Cardiac septum (tissue), 1 donor: ENCODE data around the gene BSN. TPM values are rescaled to one million over a fixed set of nuclear protein-coding genes. Genes with fewer than 3 reads are reported as not detected.
A peak's percentile ranks its signal among the peaks of the same experiment; 100 is the strongest.

ENCODE experiments used
- DNase-seq: peaks from one replicate; pipeline ENCODE4 v3.0.0-alpha.2; 2020; ENCODE audit warnings: low spot score
- intact Hi-C: fragments of 100-400 bp; cut with DNase I; formaldehyde crosslinking; loops from one replicate; pipeline ENCODE4 v1.14.0; 2022
- long read RNA-seq: library from polyadenylated mRNA; unstranded; transcript quantifications from one replicate; pipeline ENCODE4 v2.0.0, GENCODE V29; 2021
- total RNA-seq: library from RNA; stranded (reverse); fragmentation: NEBNext Ultra II Directional; extraction: Animal tissue kit (Norgen Biotek cat#: 25700); gene quantifications from one replicate; pipeline ENCODE4 v1.2.1, GENCODE V29; 2021
- donor health status: DM: no; HTN: no; CAD: no.

Gene BSN
- total RNA-seq = 1.00 TPM
- long read RNA-seq, partial matches to known transcripts = 1 of 3 reads
- long read RNA-seq, other reads (novel, unspliced or antisense) = 2 of 3 reads

- DNase-seq = peak; percentile 94
- intact Hi-C loops = no loop called here
Observed at GRCh38 chr3:49553692-49554632, at the start of gene BSN. TSS of gene BSN (plus strand) at chr3:49554477. CDS start at chr3:49554603, 126 bp downstream.

- intact Hi-C loops = no loop called here
Observed at GRCh38 chr3:49506906-49507305, 47.4 kb upstream of the BSN start.

GRCh38 chr3:49509028-49509561 lies 45.2 kb upstream of the BSN start:
- intact Hi-C loops = no loop called here
- no peak for DNase-seq

More at GRCh38 chr3:49506906-49507305, 47.4 kb upstream of the BSN start:
- no peak for DNase-seq

GRCh38 chr3:49511639-49512038 lies 42.6 kb upstream of the BSN start:
- no peak for DNase-seq
- intact Hi-C loops = no loop called here

GRCh38 chr3:49512781-49513355 lies 41.4 kb upstream of the BSN start:
- DNase-seq = no peak

GRCh38 chr3:49513494-49514124 lies 40.7 kb upstream of the BSN start:
- intact Hi-C loops = no loop called here

More at GRCh38 chr3:49512781-49513355, 41.4 kb upstream of the BSN start:
- intact Hi-C loops = no loop called here

GRCh38 chr3:49518016-49518415 lies 36.3 kb upstream of the BSN start:
- DNase-seq = no peak
- intact Hi-C loops = no loop called here

More at GRCh38 chr3:49513494-49514124, 40.7 kb upstream of the BSN start:
- DNase-seq = no peak

GRCh38 chr3:49518441-49518840 lies 35.8 kb upstream of the BSN start:
- no peak for DNase-seq
- intact Hi-C loops = no loop called here

GRCh38 chr3:49519296-49519695 lies 35.0 kb upstream of the BSN start:
- DNase-seq = no peak
- intact Hi-C loops = no loop called here

- DNase-seq = no peak
- intact Hi-C loops = no loop called here
Observed at GRCh38 chr3:49519916-49520385, 34.3 kb upstream of the BSN start.

GRCh38 chr3:49523756-49524747 lies 30.2 kb upstream of the BSN start:
- intact Hi-C loops = no loop called here
- no peak for DNase-seq

- DNase-seq = no peak
- intact Hi-C loops = no loop called here
Observed at GRCh38 chr3:49529567-49529966, 24.7 kb upstream of the BSN start.

GRCh38 chr3:49530231-49530630 lies 24.0 kb upstream of the BSN start:
- intact Hi-C loops = loop anchor here (10.0 kb wide), 1 partner anchor 375 kb away; the partner anchor contains the start of gene MST1R
- no peak for DNase-seq

- DNase-seq = no peak
- intact Hi-C loops = loop anchor here (10.0 kb wide), 1 partner anchor 374 kb away; the partner anchor contains the start of gene MST1R
Observed at GRCh38 chr3:49530701-49531100, 23.6 kb upstream of the BSN start.

- intact Hi-C loops = loop anchor here (10.0 kb wide), 1 partner anchor 374 kb away; the partner anchor contains the start of gene MST1R
Observed at GRCh38 chr3:49531218-49531617, 23.1 kb upstream of the BSN start.

GRCh38 chr3:49531715-49532114 lies 22.6 kb upstream of the BSN start:
- DNase-seq = no peak
- intact Hi-C loops = loop anchor here (10.0 kb wide), 1 partner anchor 373 kb away; the partner anchor contains the start of gene MST1R

More at GRCh38 chr3:49531218-49531617, 23.1 kb upstream of the BSN start:
- DNase-seq = no peak

GRCh38 chr3:49533031-49533430 lies 21.2 kb upstream of the BSN start:
- intact Hi-C loops = loop anchor here (10.0 kb wide), 1 partner anchor 372 kb away; the partner anchor contains the start of gene MST1R
- no peak for DNase-seq
